Ectodermal cell (in vitro differentiated cells): ENCODE results near the gene GSKIP.

Source experiments
- H3K27ac ChIP-seq: 2 replicates; pipeline ENCODE4 v1.7.0; 2013; ENCODE audit warnings: mild to moderate bottlenecking, low read depth, low read length; ENCODE audit not compliant: insufficient read depth, poor library complexity, severe bottlenecking
- H3K27me3 ChIP-seq: 2 replicates; pipeline ENCODE4 v1.7.0; 2013; ENCODE audit warnings: mild to moderate bottlenecking, low read length; ENCODE audit not compliant: insufficient read depth, control insufficient read depth, poor library complexity, severe bottlenecking
- H3K36me3 ChIP-seq: one replicate; pipeline ENCODE4 v1.7.0; 2013; ENCODE audit warnings: low read length; ENCODE audit not compliant: control insufficient read depth, insufficient read depth
- H3K4me1 ChIP-seq: one replicate; pipeline ENCODE4 v1.7.0; 2013; ENCODE audit warnings: low read length; ENCODE audit not compliant: control insufficient read depth, insufficient read depth
- H3K4me3 ChIP-seq: 2 replicates; pipeline ENCODE4 v1.7.0; 2013; ENCODE audit warnings: low read depth, low read length, control low read depth; ENCODE audit not compliant: insufficient read depth
- H3K9me3 ChIP-seq: 2 replicates; pipeline ENCODE4 v1.7.0; 2013; ENCODE audit warnings: mild to moderate bottlenecking, low read length, moderate library complexity; ENCODE audit not compliant: control insufficient read depth
- WGBS, 2 experiments: methylation state at CpG; one replicate each; pipeline ENCODE4 v1.1.7; 2013; ENCODE audit warnings: missing lambda C conversion rate in 2 of 2; 5-methylcytosine and 5-hydroxymethylcytosine counted together

Gene GSKIP

GRCh38 chr14:96410119-96410518, 46.8 kb downstream of the GSKIP start:
- 92 to 95% methylated on average over 4 of the region's 4 CpGs for WGBS, 2 experiments
- Histone ChIP-seq H3K9me3 (no peaks in the 10 kb centered on the region), H3K36me3 (no peaks in the 10 kb centered on the region), H3K4me3 (no peak overlapping the region), H3K27me3 (no peaks in the 10 kb centered on the region), H3K4me1 (no peaks in the 10 kb centered on the region), H3K27ac (no peak overlapping the region)

DNA sequence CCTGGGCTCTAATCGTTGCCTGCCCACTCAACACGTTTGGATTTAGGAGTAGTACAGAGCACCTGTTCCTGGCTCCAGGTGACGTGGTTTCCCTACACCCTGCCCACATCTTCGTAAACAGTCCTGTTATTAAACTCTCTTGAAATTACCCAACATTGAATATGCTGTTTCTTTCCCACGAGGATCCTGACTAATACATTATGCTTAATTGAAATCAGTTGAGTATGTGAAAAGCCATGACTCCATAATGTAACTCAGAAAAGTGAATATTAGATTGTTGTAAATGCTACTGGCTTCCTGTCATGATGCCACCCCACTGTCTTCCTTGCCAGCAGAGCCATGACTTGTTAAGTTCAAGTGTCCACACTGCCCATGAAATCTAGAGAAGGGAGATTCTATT, 50.2 kb downstream of the GSKIP start:
- no peaks in the 10 kb centered on the region for H3K27me3 ChIP-seq
- no peaks in the 10 kb centered on the region for H3K36me3 ChIP-seq
- H3K4me3 ChIP-seq: no peak overlapping the region
- no peaks in the 10 kb centered on the region for H3K4me1 ChIP-seq
- 92 to 94% methylated on average over 4 to 5 of the region's 5 CpGs for WGBS, 2 experiments
- H3K9me3 ChIP-seq: no peaks in the 10 kb centered on the region
- H3K27ac ChIP-seq: no peak overlapping the region

- Histone ChIP-seq H3K9me3 (no peaks in the 10 kb centered on the region), H3K4me1 (no peaks in the 10 kb centered on the region), H3K27ac (no peak overlapping the region), H3K27me3 (no peaks in the 10 kb centered on the region), H3K4me3 (no peak overlapping the region), H3K36me3 (no peaks in the 10 kb centered on the region)
- WGBS, 2 experiments: 97 to 98% methylated on average over 2 of the region's 2 CpGs
Observed at GRCh38 chr14:96415559-96415958, 52.2 kb downstream of the GSKIP start.

DNA sequence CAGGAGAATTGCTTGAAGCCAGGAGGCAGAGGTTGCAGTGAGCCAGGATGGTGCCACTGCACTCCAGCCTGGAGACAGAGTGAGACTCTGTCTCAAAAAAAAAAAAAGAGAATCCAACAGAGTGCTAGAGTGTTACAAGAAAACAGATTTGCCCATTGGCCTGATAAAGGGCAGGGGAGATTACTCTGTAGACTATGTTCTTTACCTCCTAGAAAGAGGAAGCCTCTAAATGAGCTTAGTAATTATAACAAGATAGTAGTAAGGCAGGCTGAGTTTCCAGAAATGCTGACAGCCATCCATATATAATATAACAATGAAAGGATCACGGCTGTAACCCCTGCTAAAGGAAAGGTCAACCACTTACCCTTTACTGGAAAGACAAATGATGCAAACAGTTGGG, 53.0 kb downstream of the GSKIP start:
- Histone ChIP-seq H3K27ac (no peak overlapping the region), H3K4me1 (no peaks in the 10 kb centered on the region), H3K4me3 (no peak overlapping the region), H3K9me3 (no peaks in the 10 kb centered on the region), H3K36me3 (no peaks in the 10 kb centered on the region), H3K27me3 (no peaks in the 10 kb centered on the region)
- WGBS, 2 experiments: 79 to 100% methylated on average over 1 of the region's 1 CpG

- no peak overlapping the region for H3K4me3 ChIP-seq
- H3K9me3 ChIP-seq: no peaks in the 10 kb centered on the region
- H3K4me1 ChIP-seq: no peaks in the 10 kb centered on the region
- H3K27ac ChIP-seq: no peak overlapping the region
- H3K27me3 ChIP-seq: no peaks in the 10 kb centered on the region
- WGBS, 2 experiments: 87 to 91% methylated on average over 2 of the region's 2 CpGs
- H3K36me3 ChIP-seq: no peaks in the 10 kb centered on the region
Observed at GRCh38 chr14:96417254-96417653, 53.9 kb downstream of the GSKIP start.

GRCh38 chr14:96418075-96418474, 54.7 kb downstream of the GSKIP start:
- Histone ChIP-seq H3K27ac (no peak overlapping the region), H3K9me3 (no peaks in the 10 kb centered on the region), H3K4me1 (no peaks in the 10 kb centered on the region), H3K27me3 (no peaks in the 10 kb centered on the region), H3K4me3 (no peak overlapping the region), H3K36me3 (no peaks in the 10 kb centered on the region)
- WGBS, 2 experiments: 95 to 96% methylated on average over 4 of the region's 4 CpGs

GRCh38 chr14:96421236-96421635, 57.9 kb downstream of the GSKIP start:
- Histone ChIP-seq H3K27ac (no peak overlapping the region), H3K4me3 (no peak overlapping the region), H3K36me3 (no peaks in the 10 kb centered on the region), H3K27me3 (no peaks in the 10 kb centered on the region), H3K9me3 (no peaks in the 10 kb centered on the region), H3K4me1 (no peaks in the 10 kb centered on the region)
- 93 to 94% methylated on average over 6 of the region's 6 CpGs for WGBS, 2 experiments

DNA sequence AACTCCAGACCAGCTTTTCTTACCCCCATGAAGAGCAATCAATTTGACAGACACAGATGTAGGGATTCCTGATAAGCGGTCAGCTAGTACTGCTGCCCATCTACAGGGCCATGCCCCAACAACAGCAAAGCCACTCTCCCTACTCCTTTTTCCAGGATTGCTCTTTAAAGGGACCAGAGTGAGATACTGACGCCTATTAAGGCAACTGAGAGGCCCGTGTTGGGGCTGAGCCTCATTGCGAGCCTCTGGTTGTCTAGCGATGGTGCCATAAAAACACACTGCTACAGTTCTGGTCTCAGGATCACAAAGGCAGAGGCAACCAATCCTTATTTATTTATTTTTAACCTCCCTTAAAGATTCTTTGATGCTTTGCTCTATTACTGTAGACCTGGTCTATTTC, 59.7 kb downstream of the GSKIP start:
- H3K4me1 ChIP-seq: no peaks in the 10 kb centered on the region
- no peak overlapping the region for H3K4me3 ChIP-seq
- H3K27me3 ChIP-seq: no peaks in the 10 kb centered on the region
- H3K27ac ChIP-seq: no peak overlapping the region
- no peaks in the 10 kb centered on the region for H3K9me3 ChIP-seq
- no peaks in the 10 kb centered on the region for H3K36me3 ChIP-seq
- WGBS, 2 experiments: 89 to 91% methylated on average over 5 of the region's 5 CpGs

GRCh38 chr14:96423446-96424108, 60.3 kb downstream of the GSKIP start:
- no peaks in the 10 kb centered on the region for H3K9me3 ChIP-seq
- H3K27me3 ChIP-seq: no peaks in the 10 kb centered on the region
- 91 to 94% methylated on average over 25 of the region's 25 CpGs for WGBS, 2 experiments
- no peak overlapping the region for H3K27ac ChIP-seq
- no peaks in the 10 kb centered on the region for H3K4me1 ChIP-seq
- no peak overlapping the region for H3K4me3 ChIP-seq
- no peaks in the 10 kb centered on the region for H3K36me3 ChIP-seq

DNA sequence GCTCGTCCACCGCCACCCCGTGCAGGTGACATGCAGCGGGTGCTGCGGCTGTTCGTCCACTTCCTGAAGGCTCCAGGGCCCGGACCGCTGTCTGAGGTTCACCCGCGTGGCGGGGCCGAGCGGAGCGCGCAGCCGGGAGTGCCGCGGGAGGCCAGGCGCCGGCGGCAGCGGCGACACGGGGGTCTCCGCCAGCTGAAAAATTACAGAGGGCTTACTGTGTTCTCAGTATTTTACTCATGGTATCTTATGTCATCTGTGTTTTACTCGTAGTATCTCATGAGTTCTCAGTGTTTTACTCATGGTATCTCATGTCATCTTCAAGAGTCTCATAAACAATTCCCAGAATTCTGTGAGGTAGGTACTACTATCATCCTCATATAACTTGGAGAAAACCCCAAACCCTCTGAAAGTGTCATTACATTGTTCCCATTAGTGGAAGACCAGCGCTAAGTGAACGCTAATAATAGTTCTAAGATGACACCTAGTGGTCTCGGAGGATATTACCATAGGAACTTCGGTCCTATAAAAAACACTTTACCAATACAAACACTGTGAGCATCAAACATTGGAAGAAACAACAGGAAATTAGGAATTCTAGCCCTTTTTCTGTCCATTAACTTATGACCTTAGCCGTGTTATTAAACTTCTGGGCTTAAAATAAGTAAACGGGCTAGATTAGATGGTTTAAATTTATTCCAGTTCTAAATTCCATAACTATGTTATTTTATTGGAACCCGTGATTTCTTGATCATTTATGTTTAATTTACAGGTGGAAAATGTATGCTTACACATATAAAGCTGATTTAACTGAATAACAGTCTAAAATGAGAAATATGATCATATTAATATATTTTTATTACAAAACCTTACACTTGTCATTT, 61.0 kb downstream of the GSKIP start:
- Histone ChIP-seq H3K27ac (no peak overlapping the region), H3K4me3 (no peak overlapping the region), H3K36me3 (no peaks in the 10 kb centered on the region), H3K9me3 (no peaks in the 10 kb centered on the region), H3K4me1 (no peaks in the 10 kb centered on the region), H3K27me3 (no peaks in the 10 kb centered on the region)
- WGBS, 2 experiments: 69 to 70% methylated on average over 32 of the region's 33 CpGs
